Embryonic facial prominence (tissue), 1 donor: ENCODE data around the gene CBFA2T2.
"Not testable (repeated sequence)": the region's sequence is repeated elsewhere in the genome, so short reads cannot be mapped to it uniquely, and the experiment has no call there.

Source experiments
- DNase-seq: peaks from one replicate; pipeline ENCODE4 v3.0.0-alpha.2; 2016; ENCODE audit errors: extremely low spot score

CBFA2T2 gene

DNA sequence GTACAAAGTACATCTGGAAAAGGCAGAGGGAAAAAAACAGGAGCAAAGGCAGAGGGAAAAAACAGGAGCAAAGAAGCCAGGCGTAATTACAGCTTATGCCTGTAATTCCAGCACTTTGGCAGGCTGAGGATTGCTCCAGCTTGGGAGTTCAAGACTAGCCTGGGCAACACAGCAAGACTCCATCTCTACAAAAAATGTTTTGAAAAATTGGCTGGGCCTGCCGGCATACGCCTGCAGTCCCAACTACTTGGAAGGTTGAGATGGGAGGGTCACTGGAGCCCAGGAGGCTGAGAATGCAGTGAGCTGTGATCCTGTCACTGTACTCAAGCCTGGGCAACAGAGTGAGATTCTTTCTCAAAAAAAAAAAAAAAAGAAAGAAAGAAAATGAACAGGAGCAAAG is 19.0 kb upstream of the CBFA2T2 start:
- no peak for DNase-seq

DNA sequence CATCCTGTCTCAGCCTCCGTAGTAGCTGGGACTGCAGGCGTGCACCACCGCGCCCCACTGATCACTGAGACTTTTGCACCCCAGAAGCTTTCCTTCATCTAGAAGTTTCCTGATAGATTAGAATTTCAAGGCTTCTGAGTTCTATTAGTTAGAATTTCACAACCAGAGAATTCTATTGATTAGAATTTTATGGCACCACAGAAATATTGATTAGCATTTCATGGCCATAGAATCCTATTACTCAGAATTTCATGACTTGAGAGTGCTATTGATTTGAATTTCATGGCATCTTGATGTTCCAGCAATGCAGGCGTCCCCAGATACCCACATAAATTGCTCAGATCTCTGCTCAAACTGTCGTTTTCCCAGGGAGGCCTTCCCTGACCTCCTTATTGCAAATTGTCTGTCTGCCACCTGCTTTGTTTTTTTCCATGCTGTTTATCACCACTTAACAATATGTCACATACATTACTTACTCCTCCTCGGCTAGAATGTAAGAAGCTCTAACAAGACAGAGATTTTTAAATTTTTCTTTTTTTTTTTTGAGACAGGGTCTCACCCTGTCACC is 16.9 kb upstream of the CBFA2T2 start:
- no peak for DNase-seq

DNA sequence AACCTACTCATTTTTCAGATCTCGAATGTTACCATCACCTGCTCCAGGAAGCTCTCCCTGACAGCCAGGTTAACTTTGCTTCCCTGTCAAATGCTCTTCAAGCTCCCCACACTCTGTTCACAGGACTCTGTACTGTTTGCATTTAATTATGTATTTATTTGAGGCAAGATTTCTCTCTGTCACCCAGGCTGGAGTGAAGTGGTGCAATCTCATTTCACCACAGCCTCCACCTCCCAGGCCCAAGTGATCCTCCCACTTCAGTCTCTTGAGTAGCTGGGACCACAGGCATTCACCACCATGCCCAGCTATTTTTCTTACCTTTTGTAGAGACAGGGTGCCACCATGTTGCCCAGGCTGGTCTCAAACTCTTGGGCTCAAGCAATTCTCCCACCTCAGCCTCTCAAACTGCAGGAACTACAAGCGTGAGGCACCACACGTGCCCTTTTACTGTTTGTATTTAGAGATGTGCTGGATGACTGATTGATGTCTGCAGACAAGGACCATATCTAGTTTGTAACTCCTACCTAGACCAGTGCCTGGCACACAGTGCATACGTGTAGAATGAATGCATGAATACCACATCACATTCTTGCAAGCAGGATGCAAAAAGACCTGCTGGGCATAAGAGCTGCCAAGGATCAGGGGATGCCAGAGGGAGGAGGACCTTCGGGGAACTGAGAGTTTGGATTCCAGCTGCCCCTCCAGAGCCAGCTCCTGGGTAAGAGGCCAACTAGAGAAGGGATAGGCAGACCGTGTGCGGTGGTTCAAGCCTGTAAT is 15.6 kb upstream of the CBFA2T2 start:
- DNase-seq = no peak

DNA sequence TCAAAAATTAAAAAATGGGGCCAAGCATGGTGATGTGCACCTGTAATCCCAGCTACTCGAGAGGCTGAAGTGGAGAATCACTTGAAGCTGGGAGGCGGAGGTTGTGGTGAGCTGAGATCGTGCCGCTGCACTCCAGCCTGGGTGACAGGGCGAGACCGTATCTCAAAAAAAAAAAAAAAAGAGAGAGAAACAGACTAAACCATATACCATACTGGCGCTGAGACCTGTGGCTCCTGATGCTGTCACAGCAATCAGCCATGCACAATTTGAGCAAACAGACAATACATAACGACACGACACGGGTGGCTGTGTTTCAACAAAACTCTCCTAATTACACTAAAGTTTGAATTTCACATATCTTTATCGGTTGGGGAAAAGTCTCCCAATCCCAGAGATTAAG is 14.9 kb upstream of the CBFA2T2 start:
- no peak for DNase-seq

DNA sequence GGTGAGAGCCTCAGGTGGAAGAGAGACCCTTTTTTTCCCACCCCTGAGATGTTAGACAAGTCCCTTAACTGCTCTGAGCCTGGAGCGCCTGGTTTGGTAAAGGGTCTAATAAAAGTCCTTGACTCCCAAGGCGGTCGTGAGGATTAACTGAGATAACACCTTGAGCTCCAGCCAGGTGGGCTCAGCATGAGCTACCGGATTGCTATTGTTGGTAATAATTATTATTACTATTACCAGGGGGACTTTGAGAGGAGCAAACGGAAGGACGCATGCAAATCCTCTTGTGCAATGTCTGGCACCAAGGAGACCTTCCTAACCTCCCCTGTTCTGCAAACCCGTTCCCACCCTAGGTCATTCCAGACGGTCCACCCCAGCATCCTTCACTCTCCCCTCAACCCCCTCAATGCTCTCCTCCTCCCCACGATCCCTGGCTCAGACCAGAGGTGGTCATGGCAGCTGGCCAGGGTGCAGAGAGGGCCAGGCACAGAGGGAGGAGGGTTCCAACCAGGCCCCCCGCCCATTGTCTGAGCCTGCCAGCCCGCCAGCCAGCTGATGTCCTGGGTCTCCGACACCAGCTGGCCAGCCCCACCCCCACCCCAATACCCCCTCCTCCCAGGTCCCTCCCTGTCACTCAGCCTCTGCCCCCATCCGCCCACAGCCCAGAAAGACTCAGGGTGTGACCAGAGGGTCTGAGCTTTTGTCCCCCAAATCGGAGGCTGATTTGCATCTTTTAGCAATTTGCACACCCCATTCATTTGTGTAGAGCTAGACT is 14.3 kb upstream of the CBFA2T2 start:
- DNase-seq = no peak

DNA sequence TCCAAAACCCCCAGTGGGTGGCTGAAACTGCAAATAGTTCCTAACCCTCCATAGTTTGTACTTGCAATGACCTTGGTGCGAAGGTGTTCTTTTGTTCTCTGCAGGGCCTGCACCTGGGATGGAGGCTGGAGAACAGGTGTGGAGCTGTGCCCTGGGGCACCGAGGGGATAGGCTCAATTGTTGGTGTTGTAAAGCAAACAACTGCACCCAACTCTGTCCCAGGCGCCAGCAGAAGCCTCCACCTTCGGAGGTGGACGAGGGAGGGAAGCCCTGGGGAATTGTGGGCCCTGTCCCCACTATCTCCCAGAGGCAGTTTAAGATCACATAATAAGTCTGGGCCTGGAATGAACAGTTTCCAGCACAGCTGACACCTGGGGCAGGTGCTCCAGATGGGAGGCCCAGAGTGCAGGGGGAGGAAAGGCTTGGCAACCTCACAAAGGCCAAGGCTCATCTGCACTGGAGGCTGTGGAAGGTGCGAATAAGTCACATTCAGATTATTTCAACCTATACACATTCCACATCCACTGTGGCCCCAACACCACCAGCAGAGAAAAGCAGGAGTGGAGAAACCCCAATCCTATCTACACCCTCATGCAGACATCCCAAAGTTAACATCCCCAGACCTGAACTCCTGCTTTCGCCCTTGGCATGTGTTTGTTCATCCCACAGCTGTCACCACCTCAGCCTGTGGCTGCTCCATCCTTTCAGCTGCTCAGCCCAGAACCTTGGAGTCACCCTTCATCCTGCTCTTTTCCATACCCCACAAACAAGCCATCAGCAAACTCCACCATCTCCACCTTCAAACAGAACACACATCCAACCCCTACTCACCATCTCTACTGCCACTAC is 12.3 kb upstream of the CBFA2T2 start:
- no peak for DNase-seq

DNA sequence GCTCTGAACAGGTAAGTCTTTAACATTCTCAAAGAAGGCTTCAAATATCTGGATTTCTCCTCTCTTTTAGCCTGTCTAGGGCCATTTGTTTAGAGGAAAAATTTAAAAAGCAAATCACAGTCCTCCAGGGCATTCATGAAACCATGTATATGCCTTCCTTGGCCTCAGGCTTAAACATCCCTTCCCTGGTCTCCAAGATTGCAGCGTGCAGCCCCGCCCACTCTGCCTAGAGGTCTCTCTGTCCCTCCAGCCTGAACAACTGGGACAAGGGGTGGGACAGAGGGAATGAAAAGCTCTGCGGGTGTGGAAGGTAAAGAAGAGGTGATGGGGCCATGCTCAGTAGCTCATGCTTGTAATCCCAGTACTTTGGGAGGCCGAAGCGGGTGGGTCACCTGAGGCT is 9.8 kb upstream of the CBFA2T2 start:
- DNase-seq = no peak

DNA sequence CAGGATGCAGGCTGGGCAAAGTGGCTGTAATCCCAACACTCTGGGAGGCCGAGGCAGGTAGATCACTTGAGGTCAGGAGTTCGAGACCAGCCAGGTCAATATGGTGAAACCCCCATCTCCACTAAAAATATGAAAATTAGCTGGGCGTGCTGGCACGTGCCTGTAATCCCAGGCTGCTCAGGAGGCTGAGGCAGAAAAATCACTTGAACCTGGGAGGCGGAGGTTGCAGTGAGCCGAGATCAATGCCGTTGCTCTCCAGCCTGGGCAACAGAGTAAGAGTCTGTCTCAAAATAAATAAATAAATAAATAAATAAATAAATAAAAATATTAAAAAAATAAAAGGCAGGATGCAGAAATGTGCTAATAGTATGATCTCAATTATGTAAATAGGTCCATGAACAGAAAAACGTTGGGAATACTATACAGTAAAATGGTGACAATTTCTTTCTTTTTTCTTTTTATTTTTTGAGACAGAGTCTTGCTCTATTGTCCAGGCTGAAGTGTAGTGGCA is 8.4 kb upstream of the CBFA2T2 start:
- DNase-seq = no peak

DNA sequence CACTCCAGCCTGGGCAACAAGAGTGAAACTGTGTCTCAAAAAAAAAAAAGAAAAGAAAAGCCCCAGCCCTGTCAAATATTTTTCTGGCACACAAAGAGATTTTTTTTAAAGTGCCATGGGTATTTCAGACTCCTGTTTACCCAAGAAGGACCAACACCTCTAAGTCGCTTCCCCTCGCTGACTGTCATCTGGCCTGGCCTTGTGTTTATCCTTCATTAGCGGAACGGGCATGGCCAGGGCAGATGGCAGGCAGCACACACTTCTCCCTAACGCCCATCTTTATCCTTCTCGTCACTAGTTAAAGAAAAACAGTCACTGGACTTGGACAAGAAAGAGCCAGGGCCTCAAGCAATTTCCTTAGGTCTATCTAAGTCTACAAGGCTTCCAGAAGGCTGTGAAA is 7.3 kb upstream of the CBFA2T2 start:
- no peak for DNase-seq

DNA sequence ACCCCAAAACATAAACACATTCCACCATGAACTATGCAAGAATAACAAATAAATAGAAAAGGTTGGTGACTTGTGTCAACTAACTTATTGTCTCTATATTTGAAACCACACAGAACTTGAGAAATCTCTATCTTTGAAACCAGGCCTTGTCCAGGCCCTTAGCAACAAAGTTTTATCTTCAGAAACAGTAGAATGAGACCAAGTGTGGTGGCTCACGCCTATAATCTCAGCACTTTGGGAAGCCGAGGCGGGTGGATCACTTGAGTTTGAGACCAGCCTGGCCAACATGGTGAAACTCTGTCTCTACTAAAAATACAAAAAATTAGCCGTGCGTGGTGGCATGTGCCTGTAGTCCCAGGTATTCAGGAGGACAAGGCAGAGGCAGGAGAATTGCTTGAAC is 6.7 kb upstream of the CBFA2T2 start:
- DNase-seq = not testable (repeated sequence)

DNA sequence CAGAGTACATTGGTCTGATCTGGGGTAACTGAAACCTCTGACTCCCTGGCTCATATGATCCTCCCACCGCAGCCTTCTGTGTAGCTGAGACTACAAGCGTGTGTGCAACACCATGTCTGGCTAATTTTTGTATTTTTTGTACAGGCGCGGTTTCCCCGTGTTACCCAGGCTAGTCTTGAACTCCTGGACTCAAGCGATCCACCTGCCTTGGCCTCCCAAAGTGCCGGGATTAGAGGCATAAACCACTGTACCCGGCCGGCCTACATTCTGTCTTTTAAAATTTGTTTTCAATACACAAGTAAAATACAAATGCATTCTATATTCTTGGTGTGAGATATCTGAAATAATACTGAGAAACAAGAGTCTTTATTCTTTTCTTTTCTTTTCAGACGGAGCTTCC is 1.7 kb upstream of the CBFA2T2 start:
- DNase-seq = no peak

DNA sequence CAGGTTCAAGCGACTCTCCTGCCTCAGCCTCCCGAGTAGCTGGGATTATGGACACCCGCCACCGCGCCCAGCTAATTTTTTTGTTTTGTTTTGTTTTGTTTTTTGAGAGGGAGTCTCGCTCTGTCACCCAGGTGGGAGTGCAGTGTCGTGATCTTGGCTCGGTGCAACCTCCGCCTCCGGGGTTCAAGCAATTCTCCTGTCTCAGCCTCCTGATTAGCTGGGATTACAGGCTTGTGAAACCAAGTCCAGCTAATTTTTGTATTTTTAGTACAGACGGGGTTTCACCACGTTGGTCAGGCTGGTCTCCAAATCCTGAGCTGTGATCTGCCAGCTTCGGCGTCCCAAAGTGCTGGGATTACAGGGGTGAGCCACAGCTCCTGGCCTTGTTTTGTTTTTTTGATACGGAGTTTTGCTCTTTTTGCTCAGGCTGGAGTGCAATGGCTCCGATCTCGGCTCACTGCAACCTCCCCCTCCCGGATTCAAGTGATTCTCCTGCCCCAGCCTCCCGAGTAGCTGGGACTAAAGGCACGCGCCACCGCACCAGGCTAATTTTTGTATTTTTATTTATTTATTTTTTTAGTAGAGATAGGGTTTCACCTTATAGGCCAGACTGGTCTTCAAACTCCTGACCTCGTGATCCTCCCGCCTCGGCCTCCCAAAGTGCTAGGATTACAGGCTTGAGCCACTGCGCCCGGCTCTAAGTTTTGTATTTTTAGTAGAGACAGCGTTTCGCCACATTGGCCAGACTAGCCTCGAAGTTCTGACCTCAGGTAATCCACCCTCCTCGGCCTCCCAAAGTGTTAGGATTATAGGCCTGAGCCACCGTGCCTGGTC is 1.0 kb upstream of the CBFA2T2 start:
- not testable (repeated sequence) for DNase-seq

DNA sequence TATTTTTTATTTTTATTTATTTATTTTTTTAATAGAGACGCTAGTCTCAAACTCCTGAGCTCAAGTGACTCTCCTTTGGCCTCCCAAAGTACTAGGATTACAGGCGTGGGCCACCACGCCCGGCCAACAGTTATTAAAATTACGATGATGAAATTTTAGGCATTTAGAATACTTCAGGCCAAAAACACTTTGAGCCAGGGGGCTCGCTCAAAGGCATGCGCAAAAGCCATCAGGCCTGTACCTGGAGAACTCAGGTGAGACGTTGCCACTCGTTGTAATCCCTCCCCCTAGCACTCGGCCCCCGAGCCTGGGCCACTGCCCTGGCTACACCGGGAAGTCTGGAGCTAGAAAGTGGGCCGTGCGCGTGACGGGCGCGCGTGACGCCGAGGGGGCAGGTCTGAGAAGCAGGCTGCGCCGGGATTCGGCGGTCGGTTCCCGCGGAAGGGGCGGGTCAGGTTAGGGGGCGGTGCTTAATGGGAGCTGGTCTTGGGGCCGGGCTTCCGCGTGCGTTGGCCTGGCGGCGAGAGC is 337 bp upstream of the CBFA2T2 start:
- peak; percentile 92 for DNase-seq

DNA sequence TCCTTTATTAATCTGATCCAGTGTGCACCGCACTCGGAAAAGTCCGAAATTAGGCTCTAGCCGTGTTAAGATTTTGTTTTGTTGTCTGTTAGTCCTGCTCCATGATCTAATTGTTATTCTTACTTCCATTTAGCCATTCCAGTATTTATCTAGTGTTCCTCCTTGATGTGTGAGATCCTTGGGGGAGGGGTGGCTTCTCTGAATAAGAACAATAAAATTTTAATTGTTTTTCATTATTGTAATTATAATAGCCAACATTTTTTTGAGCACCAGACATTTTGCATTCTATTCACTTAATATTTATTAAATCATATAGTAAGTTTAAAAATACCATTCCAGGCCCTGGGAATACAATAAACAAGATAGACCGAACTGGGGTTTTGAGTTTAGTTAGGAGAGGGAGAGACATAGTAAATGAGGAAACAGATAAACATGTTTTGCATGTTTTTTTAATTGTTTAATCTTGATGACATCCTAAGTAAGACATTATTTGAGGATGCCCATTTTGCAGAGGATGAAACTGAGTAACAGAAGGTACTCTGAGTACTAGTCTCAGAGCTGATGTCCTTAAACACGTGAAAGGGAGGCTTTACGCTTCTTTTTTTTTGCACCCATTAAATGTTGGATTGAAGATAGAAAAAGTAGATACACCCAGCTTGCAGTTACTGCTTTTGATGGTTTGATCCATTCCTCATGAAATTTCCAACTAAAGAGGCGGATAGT is 1.2 kb downstream of the CBFA2T2 start:
- DNase-seq = no peak

DNA sequence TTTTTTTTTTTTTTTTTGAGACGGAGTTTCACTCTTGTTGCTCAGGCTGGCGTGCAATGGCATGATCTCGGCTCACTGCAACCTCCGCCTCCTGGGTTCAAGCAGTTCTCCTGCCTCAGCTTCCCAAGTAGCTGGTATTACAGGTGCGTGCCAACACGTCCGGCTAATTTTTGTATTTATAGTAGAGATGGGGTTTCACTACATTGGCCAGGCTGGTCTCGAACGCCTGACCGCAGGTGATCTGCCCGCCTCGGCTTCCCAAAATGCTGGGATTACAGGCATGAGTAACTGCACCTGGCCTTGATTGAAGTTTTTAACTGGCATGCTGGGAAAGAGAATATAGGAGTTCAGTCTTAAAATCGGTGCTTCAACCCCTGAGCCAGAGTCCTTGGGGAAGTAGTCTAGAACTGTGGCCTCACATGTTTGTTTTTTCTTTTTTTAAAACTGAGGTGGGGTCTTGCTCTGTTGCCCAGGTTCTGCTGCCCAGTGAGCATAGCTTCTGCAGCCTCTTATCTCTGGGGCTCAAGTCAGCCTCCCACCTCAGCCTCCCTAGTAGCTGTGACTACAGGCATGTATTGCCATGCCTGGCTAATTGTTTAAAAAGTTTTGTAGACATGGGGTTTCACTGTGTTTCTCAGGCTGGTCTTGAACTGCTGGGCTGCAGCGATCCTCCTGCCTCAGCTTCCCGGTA is 3.3 kb downstream of the CBFA2T2 start:
- DNase-seq = no peak

DNA sequence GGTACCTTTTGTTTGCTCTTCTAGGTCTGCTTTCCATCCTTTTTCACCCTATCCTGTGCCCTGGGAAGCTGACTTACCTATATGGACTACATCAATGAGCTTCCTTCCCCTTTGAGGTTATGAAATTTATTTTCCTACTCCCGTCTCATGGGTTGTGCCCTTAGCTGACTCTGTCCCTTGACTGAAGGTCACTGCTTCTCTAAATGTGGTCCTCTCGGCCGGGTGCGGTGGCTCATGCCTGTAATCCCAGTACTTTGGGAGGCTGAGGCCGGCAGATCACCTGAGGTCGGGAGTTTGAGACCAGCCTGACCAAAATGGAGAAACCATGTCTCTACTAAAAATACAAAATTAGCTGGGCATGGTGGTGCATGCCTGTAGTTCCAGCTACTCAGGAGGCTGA is 6.9 kb downstream of the CBFA2T2 start:
- DNase-seq = not testable (repeated sequence)

DNA sequence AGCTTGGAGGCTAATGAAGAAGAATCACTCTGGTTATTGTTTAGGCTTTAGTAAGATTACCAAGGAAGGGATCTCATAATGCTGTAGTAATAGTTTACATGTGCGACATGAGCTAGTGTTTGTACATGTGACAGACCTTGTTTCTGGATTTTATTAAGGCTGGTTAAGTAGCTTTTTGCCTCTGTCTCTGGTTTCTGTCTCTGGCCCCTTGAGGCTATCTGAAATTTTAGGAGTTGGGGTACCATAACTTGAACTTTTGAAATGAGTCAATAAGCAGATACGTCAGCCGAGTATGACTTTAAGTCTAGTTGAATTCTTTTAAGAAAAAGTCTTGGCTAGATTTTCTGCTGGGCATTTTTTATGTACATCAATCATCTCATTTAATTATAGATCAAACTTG is 9.5 kb downstream of the CBFA2T2 start:
- DNase-seq = no peak

DNA sequence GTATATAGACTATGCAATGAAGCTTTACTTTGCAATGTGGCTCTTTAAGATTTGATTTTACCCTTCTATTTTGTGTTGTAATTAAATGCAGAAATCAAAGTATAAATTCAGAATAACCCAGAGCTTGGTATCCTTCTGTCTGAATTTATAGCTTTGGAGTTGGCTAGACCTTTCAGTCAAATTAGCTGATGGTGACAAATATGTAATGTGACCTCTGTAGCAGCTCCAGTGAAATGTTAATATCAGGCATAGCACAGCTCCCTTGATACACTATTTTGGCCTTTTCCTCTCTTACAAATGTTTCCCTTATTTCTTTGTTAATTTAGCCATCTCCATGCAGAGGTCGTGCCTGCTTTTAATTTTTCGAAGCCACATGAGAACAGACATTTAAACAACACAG is 11.1 kb downstream of the CBFA2T2 start:
- no peak for DNase-seq

DNA sequence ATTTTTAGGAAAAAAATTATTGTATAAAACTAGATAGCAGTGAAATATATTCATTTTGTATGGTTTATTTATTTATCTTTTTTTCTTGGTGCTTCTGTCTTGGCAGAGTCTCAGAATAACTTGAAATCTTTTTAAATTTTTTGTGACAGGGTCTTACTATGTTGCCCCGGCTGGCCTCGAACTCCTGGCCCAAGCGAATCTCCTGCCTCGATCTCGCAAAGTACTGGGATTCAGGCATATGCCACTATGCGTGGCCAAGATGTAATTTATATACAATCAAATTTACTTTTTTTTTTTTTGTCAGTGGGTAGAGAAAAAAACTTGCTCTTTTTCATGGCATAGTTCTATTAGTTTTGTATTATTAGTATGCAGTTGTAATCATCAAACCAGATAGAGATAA is 13.7 kb downstream of the CBFA2T2 start:
- DNase-seq = no peak
